Activated CD4-positive, CD25-positive, alpha-beta regulatory T cell treated with anti-CD3 and anti-CD28 coated beads, Interleukin-2, amount 50 U/mL, for 72 hours (primary cell): Measurements from ENCODE around the gene KCNH1.
"Not testable (repeated sequence)": the region's sequence is repeated elsewhere in the genome, so short reads cannot be mapped to it uniquely, and the experiment has no call there.

ENCODE experiments used
- DNase-seq: peaks from one replicate; pipeline ENCODE4 v3.0.0; 2021

KCNH1 gene

GRCh38 chr1:211092955-211093354 lies 41.0 kb downstream of the KCNH1 start:
- DNase-seq = no peak

- DNase-seq = no peak
Observed at GRCh38 chr1:211091867-211092266, 42.1 kb downstream of the KCNH1 start.

GRCh38 chr1:211089536-211089935 lies 44.4 kb downstream of the KCNH1 start:
- DNase-seq = no peak

GRCh38 chr1:211088156-211088555 lies 45.8 kb downstream of the KCNH1 start:
- no peak for DNase-seq

GRCh38 chr1:211082824-211083223 lies 51.1 kb downstream of the KCNH1 start:
- no peak for DNase-seq

GRCh38 chr1:211081447-211081846 lies 52.5 kb downstream of the KCNH1 start:
- not testable (repeated sequence) for DNase-seq

- DNase-seq = no peak
Observed at GRCh38 chr1:211068976-211069375, 65.0 kb downstream of the KCNH1 start.

GRCh38 chr1:211066781-211067384 lies 67.1 kb downstream of the KCNH1 start:
- no peak for DNase-seq

- DNase-seq = not testable (repeated sequence)
Observed at GRCh38 chr1:211041838-211042237, 92.1 kb downstream of the KCNH1 start.

- no peak for DNase-seq
Observed at GRCh38 chr1:211037095-211037494, 96.9 kb downstream of the KCNH1 start.

GRCh38 chr1:211036381-211037060 lies 97.4 kb downstream of the KCNH1 start:
- no peak for DNase-seq

- DNase-seq = no peak
Observed at GRCh38 chr1:211035821-211036380, 98.0 kb downstream of the KCNH1 start.

- no peak for DNase-seq
Observed at GRCh38 chr1:211033921-211034525, 99.9 kb downstream of the KCNH1 start.

- no peak for DNase-seq
Observed at GRCh38 chr1:211024901-211025300, 109.0 kb downstream of the KCNH1 start.

GRCh38 chr1:211019266-211019665 lies 114.7 kb downstream of the KCNH1 start:
- DNase-seq = no peak

- no peak for DNase-seq
Observed at GRCh38 chr1:211018690-211019089, 115.3 kb downstream of the KCNH1 start.

- no peak for DNase-seq
Observed at GRCh38 chr1:211017075-211017718, 116.8 kb downstream of the KCNH1 start.

- DNase-seq = no peak
Observed at GRCh38 chr1:211014275-211014674, 119.7 kb downstream of the KCNH1 start.

- DNase-seq = no peak
Observed at GRCh38 chr1:211013346-211014240, 120.4 kb downstream of the KCNH1 start.

- DNase-seq = not testable (repeated sequence)
Observed at GRCh38 chr1:211011128-211011527, 122.8 kb downstream of the KCNH1 start.

GRCh38 chr1:211009944-211010343 lies 124.0 kb downstream of the KCNH1 start:
- DNase-seq = no peak

- no peak for DNase-seq
Observed at GRCh38 chr1:211007830-211008229, 126.1 kb downstream of the KCNH1 start.
